ENCODE data around the gene LPXN. TPM values are rescaled to one million over a fixed set of nuclear protein-coding genes. Genes with fewer than 3 reads are reported as not detected.
A peak's percentile ranks its signal among the peaks of the same experiment; 100 is the strongest.

LPXN gene
- total RNA-seq, 6 experiments from 2014 or later = 51.0 to 154 (median 119) TPM

GRCh38 chr11:58616594-58616993, 40.9 kb upstream of the LPXN start:
- Mint-ChIP-seq H3K36me3 (ENCODE audit: low read depth) (peaks cover 53% of the 10 kb centered on the region), H3K4me1 (ENCODE audit: low read depth) (peaks cover 36% of the 10 kb centered on the region), H3K27ac (peak overlapping the region; percentile 40; the same call in 1 of the 2 replicates), H3K4me3 (no peak overlapping the region), H3K9me3 (no peaks in the 10 kb centered on the region), H3K27me3 (ENCODE audit: insufficient read depth) (no peaks in the 10 kb centered on the region)
- no peak for TF ChIP-seq CTCF (IDR thresholded peaks at IDR 0.05)
- peak; percentile 86 for DNase-seq

GRCh38 chr11:58615559-58615958, 39.9 kb upstream of the LPXN start:
- Mint-ChIP-seq H3K36me3 (ENCODE audit: low read depth) (peaks cover 61% of the 10 kb centered on the region), H3K9me3 (no peaks in the 10 kb centered on the region), H3K27me3 (ENCODE audit: insufficient read depth) (no peaks in the 10 kb centered on the region), H3K4me3 (no peak overlapping the region), H3K27ac (peak overlapping the region; percentile 54; the same call in 1 of the 2 replicates), H3K4me1 (ENCODE audit: low read depth) (peaks cover 33% of the 10 kb centered on the region)
- no peak for TF ChIP-seq CTCF (IDR thresholded peaks at IDR 0.05)
- no peak for DNase-seq

GRCh38 chr11:58613228-58613627, 37.6 kb upstream of the LPXN start:
- H3K4me3 Mint-ChIP-seq = no peak overlapping the region
- no peaks in the 10 kb centered on the region for H3K9me3 Mint-ChIP-seq
- no peak for TF ChIP-seq CTCF (IDR thresholded peaks at IDR 0.05)
- no peaks in the 10 kb centered on the region for H3K27me3 Mint-ChIP-seq (ENCODE audit: insufficient read depth)
- H3K4me1 Mint-ChIP-seq (ENCODE audit: low read depth) = peaks cover 23% of the 10 kb centered on the region
- H3K36me3 Mint-ChIP-seq (ENCODE audit: low read depth) = peaks cover 56% of the 10 kb centered on the region
- no peak for DNase-seq
- no peak overlapping the region for H3K27ac Mint-ChIP-seq

- DNase-seq = no peak
- peaks cover 19% of the 10 kb centered on the region for H3K4me1 Mint-ChIP-seq (ENCODE audit: low read depth)
- H3K9me3 Mint-ChIP-seq = no peaks in the 10 kb centered on the region
- H3K27me3 Mint-ChIP-seq (ENCODE audit: insufficient read depth) = no peaks in the 10 kb centered on the region
- no peak overlapping the region for H3K27ac Mint-ChIP-seq
- H3K4me3 Mint-ChIP-seq = no peak overlapping the region
- no peak for TF ChIP-seq CTCF (IDR thresholded peaks at IDR 0.05)
- peaks cover 46% of the 10 kb centered on the region for H3K36me3 Mint-ChIP-seq (ENCODE audit: low read depth)
Observed at GRCh38 chr11:58609723-58610122, 34.1 kb upstream of the LPXN start.

- Mint-ChIP-seq H3K27me3 (ENCODE audit: insufficient read depth) (no peaks in the 10 kb centered on the region), H3K9me3 (no peaks in the 10 kb centered on the region), H3K4me1 (ENCODE audit: low read depth) (peaks cover 22% of the 10 kb centered on the region), H3K4me3 (no peak overlapping the region), H3K27ac (no peak overlapping the region), H3K36me3 (ENCODE audit: low read depth) (peaks cover 39% of the 10 kb centered on the region)
- no peak for TF ChIP-seq CTCF (IDR thresholded peaks at IDR 0.05)
- no peak for DNase-seq
Observed at GRCh38 chr11:58608331-58608730, 32.7 kb upstream of the LPXN start.

All from HFFc6 (cell line).